NCI-H1436 treated with DMSO at 0.1 percent for 48 hours (cell line): ENCODE results near the gene SPACA7.

Experiments used
- DNase-seq: peaks from one replicate; lab custom pipeline; 2025; lab: John Stamatoyannopoulos, UW

Gene SPACA7

DNA sequence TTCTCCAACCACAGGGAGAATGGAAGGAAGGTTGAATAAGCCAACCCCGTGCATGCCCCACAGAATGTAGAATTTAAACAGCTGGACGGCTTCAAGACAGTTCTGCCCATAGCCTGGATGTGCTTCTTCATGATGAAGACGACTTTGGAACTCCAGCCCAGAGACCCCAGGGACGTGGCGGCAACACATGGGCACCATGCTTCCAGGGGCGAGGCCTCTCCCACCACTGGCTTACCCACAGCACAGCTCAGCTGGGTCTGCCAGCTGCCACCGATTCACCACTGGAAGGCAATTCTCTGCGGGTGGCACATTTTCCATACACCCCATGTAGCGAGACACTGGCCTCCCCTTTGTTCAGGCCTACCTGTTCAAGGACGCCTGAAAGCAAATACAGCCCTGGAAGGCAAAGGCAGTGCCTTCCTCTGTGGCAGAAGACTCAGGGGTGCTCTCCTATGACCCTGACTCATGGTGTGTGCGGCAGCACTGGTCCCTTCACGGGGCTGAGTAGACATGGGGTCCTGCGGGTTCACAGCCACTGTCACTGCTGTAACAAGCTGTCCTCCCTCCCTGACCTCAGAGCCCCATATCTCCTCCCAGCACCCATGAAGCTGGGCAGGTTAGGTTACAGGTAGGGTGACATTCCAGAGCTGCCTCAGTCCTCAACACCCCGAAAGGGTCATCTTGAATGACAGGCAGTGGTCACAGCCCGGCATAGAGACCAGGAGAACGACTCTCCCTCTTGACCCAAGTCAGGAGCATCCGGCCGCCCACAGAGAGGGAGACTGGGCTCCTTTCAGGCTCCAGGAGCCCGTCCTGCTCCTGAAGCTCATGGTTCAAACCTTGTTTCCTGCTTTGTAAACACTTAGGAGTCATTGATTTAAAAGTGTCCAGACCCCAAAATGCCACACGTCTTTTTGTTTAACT, 72.7 kb downstream of the SPACA7 start:
- no peak for DNase-seq

GRCh38 chr13:112449545-112449930, 73.4 kb downstream of the SPACA7 start:
- DNase-seq: no peak

DNA sequence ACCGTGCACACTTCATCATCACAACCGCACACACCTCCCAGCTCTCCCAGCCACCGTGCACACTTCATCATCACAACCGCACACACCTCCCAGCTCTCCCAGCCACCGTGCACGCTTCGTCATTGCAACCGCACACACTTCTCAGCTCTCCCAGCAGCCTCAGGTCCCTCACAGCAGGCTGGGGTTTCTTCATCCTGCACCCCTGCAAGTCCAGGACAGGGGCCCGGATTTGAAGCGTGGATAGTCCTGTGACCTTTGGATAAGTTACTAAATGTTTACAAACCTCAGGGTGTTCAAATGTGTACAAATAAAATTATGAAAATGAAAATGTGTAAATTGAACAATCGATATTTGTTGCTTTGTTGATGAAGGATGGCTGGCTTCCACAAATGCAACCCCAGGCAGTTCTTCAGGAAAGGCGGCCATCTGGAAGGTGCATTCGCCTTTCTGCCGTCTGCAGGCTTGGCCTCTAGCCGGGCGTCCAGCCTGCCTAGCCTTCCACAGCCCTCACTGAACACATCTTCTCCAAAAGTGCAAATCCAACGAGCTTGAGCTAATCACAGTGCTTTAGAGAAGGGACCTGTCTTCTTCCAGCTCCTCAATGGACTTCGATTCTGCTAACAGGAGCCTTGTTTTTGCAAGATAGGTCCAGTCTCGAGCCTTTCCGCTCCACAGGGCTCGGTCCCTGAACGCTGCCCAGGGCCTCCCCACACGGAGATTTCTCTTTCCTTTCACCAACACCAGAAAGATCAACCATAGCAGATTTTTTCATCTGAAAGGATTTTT, 74.2 kb downstream of the SPACA7 start:
- no peak for DNase-seq

- no peak for DNase-seq
These were observed 74.7 kb downstream of the SPACA7 start for GRCh38 chr13:112450904-112451240.

DNA sequence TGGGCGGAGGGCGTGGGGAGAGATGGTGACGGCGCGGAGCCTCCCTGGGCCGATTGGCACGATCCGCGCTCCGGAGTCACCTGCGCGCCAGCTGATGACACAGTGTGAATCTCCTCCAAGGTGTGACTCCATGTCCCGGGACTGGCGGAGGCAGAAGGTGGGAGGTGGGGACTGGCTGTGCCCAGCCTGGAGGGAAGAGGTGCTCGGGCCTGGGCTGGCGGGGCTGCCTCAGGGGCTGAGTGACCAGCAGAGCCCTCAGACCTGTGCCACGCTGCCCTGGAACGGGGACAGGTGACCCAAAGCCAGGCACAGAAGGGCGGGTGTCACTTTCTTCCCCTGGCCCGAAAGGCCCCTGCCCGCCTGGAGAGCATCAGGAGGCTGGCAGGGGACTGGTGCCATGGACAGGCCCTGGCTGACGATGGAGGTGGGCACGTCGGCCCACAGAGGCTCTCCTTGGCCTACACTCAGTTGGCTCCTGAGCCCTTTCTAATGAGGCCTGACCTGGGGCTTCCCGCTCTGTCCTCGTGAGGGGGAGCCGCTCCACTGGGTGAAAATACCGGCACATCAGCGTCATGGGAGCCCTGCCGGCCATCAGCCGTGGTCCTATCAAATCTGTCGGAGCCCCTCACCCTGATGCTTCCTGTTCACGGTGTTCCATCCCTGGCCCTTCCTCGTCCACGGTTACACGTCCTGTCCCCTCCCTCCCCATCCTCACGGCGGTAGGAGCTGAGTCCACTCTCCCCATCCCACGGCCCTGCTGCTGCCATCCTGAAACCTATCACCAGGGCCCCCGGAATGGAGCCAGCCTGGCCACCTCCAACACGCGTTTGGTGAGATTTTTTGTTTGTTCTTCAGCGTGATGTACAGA, 75.6 kb downstream of the SPACA7 start:
- no peak for DNase-seq

DNA sequence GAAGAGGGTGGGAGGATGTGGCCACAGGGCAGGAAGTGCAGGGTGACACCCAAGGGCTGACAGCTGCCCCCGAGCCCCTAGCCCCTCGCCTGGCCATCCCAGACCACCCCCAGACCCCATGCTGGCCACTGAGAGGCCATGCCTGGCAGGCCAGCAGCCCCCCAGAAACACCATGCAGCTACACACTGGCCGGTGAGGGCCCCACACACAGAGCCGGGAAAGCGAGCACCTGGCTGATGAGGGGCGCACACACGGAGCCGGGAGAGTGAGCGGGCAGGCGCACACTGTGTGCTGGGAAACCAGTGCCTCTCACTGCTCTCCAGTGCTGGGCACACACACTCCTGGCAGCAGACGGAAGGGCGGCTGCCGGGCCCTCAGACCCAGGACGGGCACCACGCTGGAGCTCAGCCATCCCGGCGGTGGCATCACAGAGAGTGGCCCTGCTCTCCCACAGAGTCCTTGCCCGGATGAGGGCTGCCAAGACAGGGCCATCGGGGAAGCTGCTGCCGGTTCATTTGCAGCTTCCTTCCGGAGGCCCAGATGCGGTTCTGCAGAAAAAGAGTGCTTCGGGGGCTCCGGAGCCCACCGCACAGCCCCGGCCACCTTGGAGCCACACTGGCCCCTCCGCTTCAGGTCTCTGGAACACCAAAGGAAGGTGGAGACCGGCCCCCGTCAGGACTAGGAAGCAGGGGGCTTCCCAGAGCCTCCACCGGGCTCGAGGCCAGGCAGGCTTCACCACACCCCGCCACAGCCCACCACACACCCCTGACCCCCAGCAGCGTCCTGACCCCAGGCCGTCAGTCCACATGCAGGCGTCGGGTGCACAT, 76.4 kb downstream of the SPACA7 start:
- no peak for DNase-seq

DNA sequence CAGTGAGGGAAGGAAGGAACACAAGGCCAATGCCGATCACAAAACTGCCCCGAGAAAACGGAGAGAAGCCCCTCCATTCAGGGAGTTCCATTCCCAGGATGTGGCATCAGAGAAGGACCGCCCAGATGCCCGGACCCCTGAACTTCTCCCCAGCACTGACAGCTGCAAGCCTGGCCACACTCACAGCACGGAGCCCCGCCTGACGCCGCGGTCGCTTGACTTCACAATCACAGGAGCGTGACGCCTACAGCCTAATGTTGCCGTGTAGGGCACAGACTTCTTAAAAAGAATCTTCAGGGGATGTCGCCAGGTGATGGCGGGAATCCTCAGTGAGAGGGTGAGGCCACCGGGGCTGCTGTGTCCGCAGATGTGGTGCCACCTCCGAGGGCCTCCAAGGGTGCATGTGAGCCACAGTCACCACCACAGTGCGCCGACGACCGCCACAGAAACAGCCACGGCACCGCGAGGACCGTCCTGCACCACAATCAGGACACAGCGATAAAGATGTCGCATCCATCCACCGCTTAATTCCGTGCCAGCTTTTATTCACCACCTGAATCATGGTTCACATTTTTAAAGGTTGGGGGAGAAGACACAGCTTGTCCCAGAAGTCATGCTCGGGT, 77.2 kb downstream of the SPACA7 start:
- no peak for DNase-seq

DNA sequence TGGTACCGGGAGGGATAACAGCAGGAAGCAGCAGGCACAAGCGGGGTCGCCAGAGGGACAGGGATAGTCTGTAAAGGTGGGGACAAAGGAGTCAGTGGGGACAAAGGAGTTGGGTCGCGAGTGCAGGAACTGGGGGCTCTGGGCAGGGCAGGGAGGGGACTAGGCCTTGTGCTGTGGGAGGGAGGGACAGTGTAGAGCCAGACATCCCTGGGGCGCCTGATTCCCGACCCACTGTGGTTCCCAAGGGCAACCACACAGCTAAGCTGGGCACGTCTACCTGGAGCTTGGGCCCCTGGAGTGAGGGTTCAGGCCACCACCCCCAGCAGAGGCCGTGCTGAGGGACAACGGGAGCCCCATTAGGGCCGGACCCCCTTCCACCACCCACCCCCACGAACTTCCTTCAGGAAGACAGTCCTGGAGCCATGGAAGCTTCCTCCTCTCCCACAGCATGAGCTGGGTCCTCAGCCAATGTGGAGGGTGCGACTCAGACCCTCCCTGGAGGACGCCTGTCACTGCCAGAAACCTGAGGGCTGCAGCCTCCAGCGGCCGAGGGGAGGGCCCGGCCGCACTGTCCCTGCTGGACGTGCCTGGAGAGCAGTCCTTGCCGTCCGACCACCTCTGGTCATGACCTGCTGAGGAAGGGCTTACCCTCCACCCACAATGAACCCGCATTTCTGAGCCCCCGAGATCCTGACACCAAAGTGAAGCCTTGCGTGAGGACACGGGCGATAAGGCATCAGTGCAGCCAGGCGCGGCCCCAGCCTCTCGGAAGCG, 77.9 kb downstream of the SPACA7 start:
- DNase-seq: no peak

DNA sequence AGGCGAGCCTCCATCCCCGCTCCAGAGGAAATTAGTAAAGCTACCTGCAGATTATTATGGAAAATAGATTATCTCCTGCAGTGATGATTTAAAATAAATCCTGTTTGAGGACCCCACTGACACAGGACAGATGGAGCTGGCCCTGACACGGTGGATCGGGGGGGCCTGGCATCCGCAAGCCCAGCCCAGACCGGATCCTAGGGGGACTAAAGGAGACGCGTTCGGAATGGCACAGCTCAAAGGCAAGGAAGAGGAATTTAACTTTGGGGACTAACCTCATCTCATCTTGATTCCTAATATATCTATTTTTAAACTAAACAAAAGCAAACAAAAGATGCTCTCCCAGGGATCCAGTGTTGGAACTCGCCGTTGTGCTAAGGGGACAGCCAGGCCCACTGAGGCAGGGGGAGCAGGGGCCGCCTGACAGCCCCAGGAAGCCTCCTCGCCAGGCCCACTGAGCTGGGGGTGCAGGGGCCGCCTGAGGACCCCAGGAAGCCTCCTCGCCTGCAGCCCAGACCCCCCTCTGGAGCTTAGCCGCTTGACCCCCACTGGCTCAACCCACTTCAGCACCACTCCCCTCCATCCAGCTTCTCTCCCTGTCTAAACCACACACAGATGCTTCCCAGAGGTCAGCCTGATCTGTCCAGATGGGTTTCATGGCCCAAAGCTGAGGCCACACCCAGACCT, 78.6 kb downstream of the SPACA7 start:
- DNase-seq: no peak

DNA sequence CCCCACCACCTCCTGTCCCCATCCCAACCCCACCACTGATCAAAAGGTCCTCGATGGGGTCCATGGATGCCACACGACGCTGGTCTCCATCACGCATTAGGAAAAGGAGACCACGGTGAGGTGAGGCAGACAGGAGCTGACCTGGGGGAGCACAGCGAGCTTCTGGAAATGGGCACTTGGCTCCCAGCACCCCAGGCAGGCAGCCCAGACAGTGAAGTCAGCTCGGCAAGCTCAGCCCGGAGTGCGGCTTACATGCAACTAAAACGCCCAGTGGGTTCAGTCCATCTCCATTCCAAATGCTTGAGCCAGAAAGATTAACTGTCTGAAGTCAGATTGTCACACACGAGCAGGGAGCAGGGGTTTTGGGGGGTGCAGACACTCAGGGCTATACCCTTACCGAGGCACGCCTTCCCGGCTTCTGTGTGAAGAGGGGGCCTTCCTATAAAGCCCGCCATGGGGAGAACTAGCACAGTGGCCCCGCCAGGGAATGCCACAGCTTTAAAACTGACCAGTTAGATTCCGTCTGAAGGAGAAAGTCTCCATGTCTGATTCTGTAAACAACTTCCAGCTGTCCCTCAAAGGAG, 79.4 kb downstream of the SPACA7 start:
- no peak for DNase-seq

DNA sequence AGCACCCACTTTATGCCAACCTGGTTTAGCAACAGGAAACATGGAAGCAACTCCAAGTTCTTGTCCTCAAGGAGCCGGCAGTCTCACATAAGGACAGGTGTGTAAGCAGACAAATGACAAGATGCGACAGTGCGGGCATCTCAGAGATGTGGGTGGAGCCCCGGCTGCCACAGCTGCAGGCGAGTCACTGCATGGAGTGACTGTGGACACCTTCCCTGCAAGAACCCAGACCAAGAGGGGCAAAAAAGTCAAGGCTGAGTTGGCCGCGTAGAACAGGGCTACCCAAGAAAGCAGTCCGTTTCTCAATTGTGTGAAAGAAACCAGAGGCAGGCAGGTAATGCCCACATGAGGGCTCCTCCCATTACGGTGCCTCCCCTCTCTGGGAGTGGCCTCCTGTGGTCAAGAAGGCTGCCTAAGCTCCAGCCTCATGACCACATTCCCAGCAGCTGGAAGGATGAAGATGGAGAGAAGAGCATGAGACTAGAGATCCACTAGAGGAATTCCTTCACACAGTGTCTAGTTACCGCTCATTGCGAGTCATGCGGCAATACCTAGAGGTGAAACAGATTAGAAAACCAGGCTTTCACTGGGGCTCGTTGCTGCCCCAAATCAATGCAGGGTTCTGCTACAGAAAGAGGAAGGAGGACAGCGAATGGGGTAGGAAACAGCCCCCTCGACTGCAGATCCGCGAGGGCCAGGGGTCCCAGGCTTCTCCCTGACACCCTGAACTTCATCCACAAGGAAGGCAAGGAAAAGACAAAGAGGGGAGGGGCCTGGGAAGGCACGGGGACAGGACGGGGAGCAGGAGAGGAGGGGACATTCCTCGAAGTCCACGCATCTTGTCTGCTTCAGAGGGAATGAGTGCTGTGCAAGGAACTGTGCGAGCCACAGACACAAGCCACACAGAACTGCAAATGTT, 80.2 kb downstream of the SPACA7 start:
- no peak for DNase-seq

GRCh38 chr13:112457081-112457480, 80.9 kb downstream of the SPACA7 start:
- no peak for DNase-seq

- no peak for DNase-seq
These were observed 81.3 kb downstream of the SPACA7 start for GRCh38 chr13:112457485-112457884.

DNA sequence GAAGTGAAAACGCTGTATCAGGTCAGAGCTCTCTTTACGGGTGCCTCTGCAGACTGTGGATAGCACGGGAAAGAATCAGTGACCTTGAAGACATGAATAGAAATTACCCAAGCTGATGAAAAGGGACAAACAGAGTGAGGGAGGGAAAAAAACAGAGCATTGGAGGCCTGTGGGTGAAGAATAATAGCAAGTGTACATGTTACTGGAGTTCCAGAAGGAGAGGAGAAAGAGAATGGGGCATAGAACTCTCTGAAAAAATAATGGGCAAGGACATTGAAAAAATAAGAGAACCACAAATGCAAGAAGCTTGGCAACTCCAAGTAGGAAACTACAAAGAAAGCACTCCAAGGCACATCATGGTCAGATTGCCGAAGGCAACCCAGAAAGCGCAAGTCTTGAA, 86.3 kb downstream of the SPACA7 start:
- DNase-seq: no peak

DNA sequence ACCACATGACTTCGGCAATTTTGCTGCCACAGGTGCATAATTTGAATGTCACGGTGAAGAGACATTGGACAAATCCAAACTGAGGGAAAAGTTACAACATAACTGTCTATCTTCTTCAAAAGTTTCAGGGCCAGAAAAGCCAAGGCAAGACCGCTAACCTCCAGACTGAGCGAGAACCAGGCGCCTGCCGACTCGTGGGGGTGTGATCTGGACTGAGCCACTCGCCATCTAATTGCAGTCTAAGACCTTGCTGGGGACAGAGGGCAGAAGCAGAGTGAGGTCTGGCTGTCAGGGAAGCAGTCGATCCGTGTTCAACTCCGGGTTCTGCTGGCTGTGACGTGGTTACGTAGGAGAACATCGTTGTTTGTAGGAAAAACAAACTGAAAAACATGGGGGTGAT, 88.6 kb downstream of the SPACA7 start:
- DNase-seq: no peak

DNA sequence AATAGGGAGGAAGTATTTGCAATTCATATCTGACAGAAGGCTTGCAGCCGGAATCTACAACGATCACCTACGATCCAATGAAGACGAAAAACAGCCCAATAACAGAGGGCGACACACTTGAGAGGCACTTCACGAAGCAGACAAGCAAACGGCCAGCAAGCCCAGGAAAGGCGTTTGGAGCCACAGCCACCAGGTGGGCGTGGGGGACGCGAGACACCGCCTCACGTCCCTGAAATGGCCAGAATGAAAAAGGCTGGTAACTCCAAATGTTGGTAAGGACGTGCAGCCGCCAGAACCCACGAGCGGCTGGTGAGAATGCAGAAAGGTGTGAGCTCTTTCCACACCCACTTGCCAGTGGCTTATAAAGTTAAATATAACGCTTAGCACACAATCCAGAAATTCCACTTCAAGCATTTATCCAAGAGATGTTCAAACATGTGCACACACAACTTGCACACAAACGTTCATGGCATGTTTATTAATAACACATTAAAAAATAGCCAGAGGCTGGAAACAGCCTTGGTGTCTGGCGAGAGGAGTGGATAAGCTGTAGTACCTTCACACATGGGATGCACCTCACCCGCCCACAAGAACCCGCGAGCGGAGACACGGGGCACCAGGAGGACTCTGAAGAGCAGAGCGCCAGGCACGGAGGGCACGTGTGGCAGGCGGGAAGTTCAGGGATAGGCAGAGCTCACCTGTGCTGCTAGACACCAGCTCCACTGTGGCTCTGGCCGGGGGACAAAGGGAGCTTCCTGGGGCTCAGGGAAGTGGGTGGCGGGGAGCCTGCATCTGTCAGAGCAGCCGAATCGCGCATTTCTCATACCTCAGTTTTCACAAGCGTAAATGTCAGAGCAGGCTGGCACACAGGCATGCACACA, 89.3 kb downstream of the SPACA7 start:
- no peak for DNase-seq
